ENCODE data around the gene SLC38A7. TPM values are rescaled to one million over a fixed set of nuclear protein-coding genes. Genes with fewer than 3 reads are reported as not detected.

Gene SLC38A7
- total RNA-seq, 1 donor from 2014 or later = 23.4 TPM

DNA sequence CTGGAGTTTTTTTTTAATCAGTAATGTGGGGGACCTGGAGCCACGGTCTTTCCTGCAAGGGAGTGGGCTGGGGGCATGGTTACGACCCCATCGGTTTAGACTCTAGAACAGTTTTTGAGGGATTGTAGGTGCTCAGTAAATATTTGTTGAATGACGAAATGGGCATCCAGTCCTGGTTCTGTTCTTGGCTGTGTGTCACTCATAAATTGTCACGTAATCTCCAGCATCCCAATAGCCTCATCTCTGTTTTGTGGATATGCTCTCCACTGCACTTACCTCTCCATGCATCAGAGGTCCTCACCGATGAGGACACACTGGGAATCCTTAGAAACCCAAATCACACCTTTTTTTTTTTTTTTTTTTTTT lies 497 bp upstream of the SLC38A7 start:
- DNase-seq (ENCODE audit: low read depth) = no peak
- H3K4me3 ChIP-seq (ENCODE audit: low read depth, low read length) = no peak overlapping the region
- no peak for FAIRE-seq
- no peak for TF ChIP-seq CTCF (IDR thresholded peaks at IDR 0.05; ENCODE audit: insufficient read depth, low read length, severe bottlenecking)
- no peaks in the 10 kb centered on the region for H3K36me3 ChIP-seq (ENCODE audit: control insufficient read depth, insufficient read depth, low read length)
- no peaks in the 10 kb centered on the region for H3K27me3 ChIP-seq (ENCODE audit: control insufficient read depth, insufficient read depth, low read length)

GRCh38 chr16:58684001-58684353 lies 593 bp downstream of the SLC38A7 start:
- TF ChIP-seq CTCF (IDR thresholded peaks at IDR 0.05; ENCODE audit: insufficient read depth, low read length, severe bottlenecking) = no peak
- peak; percentile 19 for DNase-seq (ENCODE audit: low read depth)
- peak overlapping the region; percentile 98 for H3K4me3 ChIP-seq (ENCODE audit: low read depth, low read length)
- FAIRE-seq = no peak
- no peaks in the 10 kb centered on the region for H3K27me3 ChIP-seq (ENCODE audit: control insufficient read depth, insufficient read depth, low read length)
- peaks cover 4% of the 10 kb centered on the region for H3K36me3 ChIP-seq (ENCODE audit: control insufficient read depth, insufficient read depth, low read length)

DNA sequence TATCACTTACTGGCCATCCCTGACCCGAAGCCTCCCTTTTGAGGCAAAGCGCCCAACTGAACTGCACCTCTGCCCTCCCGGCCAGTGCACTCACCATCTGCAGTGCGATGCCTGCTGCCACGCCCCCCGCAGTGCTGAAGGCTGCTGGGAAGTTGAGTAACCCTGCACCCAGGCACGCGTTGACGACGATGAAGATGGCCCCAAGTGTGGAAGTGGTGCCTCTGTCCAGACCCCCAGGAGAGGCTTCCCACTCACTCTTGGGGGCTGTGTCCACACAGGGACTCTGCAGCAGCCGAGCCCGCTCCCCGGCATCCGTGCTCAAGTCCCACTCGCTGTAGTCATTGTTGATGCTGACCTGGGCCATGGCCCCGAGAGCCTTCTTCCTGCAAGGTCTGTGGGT lies 4.8 kb downstream of the SLC38A7 start:
- peaks cover 9% of the 10 kb centered on the region for H3K36me3 ChIP-seq (ENCODE audit: control insufficient read depth, insufficient read depth, low read length)
- H3K27me3 ChIP-seq (ENCODE audit: control insufficient read depth, insufficient read depth, low read length) = no peaks in the 10 kb centered on the region
- FAIRE-seq (no peak), DNase-seq (ENCODE audit: low read depth) (no peak)
- no peak for TF ChIP-seq CTCF (IDR thresholded peaks at IDR 0.05; ENCODE audit: insufficient read depth, low read length, severe bottlenecking)
- no peak overlapping the region for H3K4me3 ChIP-seq (ENCODE audit: low read depth, low read length)

GRCh38 chr16:58678716-58679115 lies 5.9 kb downstream of the SLC38A7 start:
- FAIRE-seq (no peak), DNase-seq (ENCODE audit: low read depth) (peak; percentile 43)
- H3K36me3 ChIP-seq (ENCODE audit: control insufficient read depth, insufficient read depth, low read length) = peaks cover 9% of the 10 kb centered on the region
- peak; percentile 62 for TF ChIP-seq CTCF (IDR thresholded peaks at IDR 0.05; ENCODE audit: insufficient read depth, low read length, severe bottlenecking)
- no peaks in the 10 kb centered on the region for H3K27me3 ChIP-seq (ENCODE audit: control insufficient read depth, insufficient read depth, low read length)
- H3K4me3 ChIP-seq (ENCODE audit: low read depth, low read length) = no peak overlapping the region

DNA sequence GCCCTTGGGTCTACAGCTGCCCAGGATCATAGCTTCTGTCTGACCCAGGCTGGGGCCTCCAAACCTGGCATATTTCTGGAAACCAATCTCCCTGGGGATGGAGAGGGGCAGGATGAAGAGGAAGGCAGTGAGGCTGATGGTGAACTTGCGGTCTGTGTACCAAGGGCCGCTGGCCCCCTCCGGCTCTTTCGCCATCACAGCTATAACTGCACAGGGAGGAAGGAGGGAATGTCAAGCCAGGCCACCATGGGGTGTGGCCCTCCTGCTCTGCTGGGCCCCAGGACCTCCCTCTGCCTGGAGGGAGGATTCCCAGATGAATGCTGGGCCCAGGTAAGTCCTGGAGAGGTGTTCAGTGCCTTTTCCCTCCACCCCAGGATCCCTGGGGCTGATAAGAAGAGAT lies 6.3 kb downstream of the SLC38A7 start:
- peaks cover 9% of the 10 kb centered on the region for H3K36me3 ChIP-seq (ENCODE audit: control insufficient read depth, insufficient read depth, low read length)
- no peak for DNase-seq (ENCODE audit: low read depth)
- H3K4me3 ChIP-seq (ENCODE audit: low read depth, low read length) = no peak overlapping the region
- no peak for FAIRE-seq
- no peak for TF ChIP-seq CTCF (IDR thresholded peaks at IDR 0.05; ENCODE audit: insufficient read depth, low read length, severe bottlenecking)
- no peaks in the 10 kb centered on the region for H3K27me3 ChIP-seq (ENCODE audit: control insufficient read depth, insufficient read depth, low read length)

- no peaks in the 10 kb centered on the region for H3K27me3 ChIP-seq (ENCODE audit: control insufficient read depth, insufficient read depth, low read length)
- H3K36me3 ChIP-seq (ENCODE audit: control insufficient read depth, insufficient read depth, low read length) = peaks cover 4% of the 10 kb centered on the region
- DNase-seq (ENCODE audit: low read depth) (no peak), FAIRE-seq (no peak)
- TF ChIP-seq CTCF (IDR thresholded peaks at IDR 0.05; ENCODE audit: insufficient read depth, low read length, severe bottlenecking) = no peak
- no peak overlapping the region for H3K4me3 ChIP-seq (ENCODE audit: low read depth, low read length)
These were observed 13.5 kb downstream of the SLC38A7 start for GRCh38 chr16:58670946-58671583.

All from bronchial epithelial cell (primary cell).